GM19043 (cell line): ENCODE data around the gene HDAC8.
"Not testable (repeated sequence)": the region's sequence is repeated elsewhere in the genome, so short reads cannot be mapped to it uniquely, and the experiment has no call there.

Experiments used
- ATAC-seq: cut with Tn5 transposase; IDR thresholded peaks from one replicate; pipeline ENCODE4 v1.9.1; 2021; ENCODE audit warnings: low read depth; ENCODE audit not compliant: unreplicated experiment

HDAC8 gene

GRCh38 chrX:72466493-72466892, 106.2 kb downstream of the HDAC8 start:
- ATAC-seq: no peak

- no peak for ATAC-seq
Measured at GRCh38 chrX:72465889-72466288, 106.8 kb downstream of the HDAC8 start.

GRCh38 chrX:72461766-72462165, 110.9 kb downstream of the HDAC8 start:
- no peak for ATAC-seq

- no peak for ATAC-seq
Measured at GRCh38 chrX:72461288-72461687, 111.4 kb downstream of the HDAC8 start.

- ATAC-seq: no peak
Measured at GRCh38 chrX:72460715-72461114, 111.9 kb downstream of the HDAC8 start.

- ATAC-seq: not testable (repeated sequence)
Measured at GRCh38 chrX:72449034-72449433, 123.6 kb downstream of the HDAC8 start.

GRCh38 chrX:72440764-72441163, 131.9 kb downstream of the HDAC8 start:
- not testable (repeated sequence) for ATAC-seq

- ATAC-seq: no peak
Measured at GRCh38 chrX:72436010-72436409, 136.6 kb downstream of the HDAC8 start.

- ATAC-seq: no peak
Measured at GRCh38 chrX:72430405-72430968, 142.2 kb downstream of the HDAC8 start.

- ATAC-seq: no peak
Measured at GRCh38 chrX:72421797-72422196, 150.8 kb downstream of the HDAC8 start.

- no peak for ATAC-seq
Measured at GRCh38 chrX:72409993-72410392, 162.7 kb downstream of the HDAC8 start.

GRCh38 chrX:72408885-72409284, 163.8 kb downstream of the HDAC8 start:
- peak; percentile 59 for ATAC-seq

- ATAC-seq: not testable (repeated sequence)
Measured at GRCh38 chrX:72405136-72405535, 167.5 kb downstream of the HDAC8 start.

- no peak for ATAC-seq
Measured at GRCh38 chrX:72402614-72403013, 170.0 kb downstream of the HDAC8 start.

GRCh38 chrX:72399816-72400215, 172.8 kb downstream of the HDAC8 start:
- no peak for ATAC-seq

GRCh38 chrX:72396117-72396516, 176.5 kb downstream of the HDAC8 start:
- no peak for ATAC-seq

GRCh38 chrX:72395237-72395636, 177.4 kb downstream of the HDAC8 start:
- ATAC-seq: no peak

GRCh38 chrX:72394518-72395170, 178.0 kb downstream of the HDAC8 start:
- no peak for ATAC-seq

GRCh38 chrX:72393836-72394517, 178.7 kb downstream of the HDAC8 start:
- ATAC-seq: no peak

GRCh38 chrX:72392816-72393800, 179.5 kb downstream of the HDAC8 start:
- ATAC-seq: no peak

GRCh38 chrX:72392042-72392441, 180.6 kb downstream of the HDAC8 start:
- ATAC-seq: no peak
